ENCODE measurements around the gene SLC34A3.

SLC34A3 gene

GRCh38 chr9:137278721-137279711 is 48.3 kb downstream of the SLC34A3 start:
- no peak for DNase-seq

- no peak for DNase-seq
These were observed 49.2 kb downstream of the SLC34A3 start for GRCh38 chr9:137279741-137280473.

DNA sequence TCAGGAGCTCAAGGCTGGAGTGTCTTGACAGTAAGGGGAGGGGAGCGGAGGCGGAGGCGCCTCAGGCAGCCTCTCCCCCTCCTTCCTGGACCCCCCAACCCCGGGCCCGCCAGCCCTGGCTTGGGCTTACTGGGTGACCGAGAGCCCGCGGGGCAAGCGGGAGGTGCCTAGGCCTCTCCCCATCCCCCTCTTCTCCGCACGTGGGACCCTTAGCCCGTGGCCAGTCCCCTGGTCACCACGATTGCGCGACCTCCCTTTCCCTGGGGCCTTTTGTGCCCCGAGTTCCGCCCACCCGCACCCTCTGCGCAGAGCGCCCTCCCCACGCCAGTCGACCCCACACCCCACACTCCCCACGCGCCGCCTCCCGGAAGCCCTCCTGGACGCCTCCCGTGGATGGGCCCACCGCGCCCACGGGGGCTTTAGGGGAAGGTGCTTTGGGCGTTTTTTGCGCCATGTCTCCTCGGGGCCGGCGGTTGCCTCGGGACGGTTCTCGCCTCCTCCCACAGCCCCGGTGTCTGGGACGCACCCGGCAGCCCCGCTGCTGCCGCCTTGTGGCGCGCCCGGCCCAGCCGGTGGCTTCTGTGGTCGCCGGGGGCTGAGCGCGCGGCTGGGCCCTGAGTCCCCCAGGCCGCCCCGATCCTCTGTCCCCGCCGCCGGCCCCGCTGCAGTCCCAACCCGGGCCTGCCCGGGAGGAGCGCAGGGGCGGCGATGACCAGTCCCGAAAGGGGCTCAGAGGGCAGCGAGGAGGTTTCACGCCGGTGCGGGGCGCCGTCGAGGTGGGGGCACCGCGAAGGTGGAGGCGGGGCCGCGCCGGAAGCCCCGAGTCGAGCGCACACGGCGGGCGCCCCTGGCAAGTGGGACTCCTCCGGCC is 50.0 kb downstream of the SLC34A3 start:
- no peak for DNase-seq

GRCh38 chr9:137281345-137282116 is 50.8 kb downstream of the SLC34A3 start:
- no peak for DNase-seq

All from NCI-H1092 (cell line).